ENCODE results near the gene SCN10A. TPM values are rescaled to one million over a fixed set of nuclear protein-coding genes. Genes with fewer than 3 reads are reported as not detected.

The SCN10A gene
- total and polyA plus RNA-seq, 9 of the 15 experiments (the other 6 are each of a cell fraction or from before 2014, with no cell fraction given), result not detected

- TF ChIP-seq MAFF (IDR thresholded peaks at IDR 0.05; ENCODE audit: low read length) (no peak), USF1 (CRISPR knock-in tag; IDR thresholded peaks at IDR 0.05) (no peak), ELF4 (CRISPR knock-in tag; IDR thresholded peaks at IDR 0.05) (no peak), ZNF398 (CRISPR knock-in tag; IDR thresholded peaks at IDR 0.05) (no peak), ETS1 (conservative IDR thresholded peaks at IDR 0.05; ENCODE audit: control insufficient read depth, low read depth, low read length) (no peak), ZNF124 (CRISPR knock-in tag; IDR thresholded peaks at IDR 0.05) (no peak), ZBTB8A (IDR thresholded peaks at IDR 0.05; ENCODE audit: partially characterized antibody) (no peak), IFI16 (CRISPR knock-in tag; IDR thresholded peaks at IDR 0.05) (no peak), PRMT5 (CRISPR knock-in tag; IDR thresholded peaks at IDR 0.05) (no peak), FIP1L1 (IDR thresholded peaks at IDR 0.05; ENCODE audit: low read depth, low read length, poor library complexity, severe bottlenecking) (no peak), ATF6 (CRISPR knock-in tag; IDR thresholded peaks at IDR 0.05) (no peak), ZNF140 (CRISPR knock-in tag; IDR thresholded peaks at IDR 0.05) (no peak)
Measured at GRCh38 chr3:38731522-38731921, 84.5 kb downstream of the SCN10A start (continued).
